HepG2 (cell line): Measurements from ENCODE around the gene NAT14. TPM values are rescaled to one million over a fixed set of nuclear protein-coding genes. Genes with fewer than 3 reads are reported as not detected.

Source experiments
- ATRX ChIP-seq: sonication (generic); formaldehyde crosslinking; IDR thresholded peaks from 2 replicates; pipeline ENCODE4 v1.4.0; 2020; ENCODE audit warnings: missing genetic modification reagents, borderline replicate concordance
- CAMTA2 ChIP-seq: sonication (generic); formaldehyde crosslinking; IDR thresholded peaks from 2 replicates; pipeline ENCODE4 v1.4.0; 2020; ENCODE audit warnings: mild to moderate bottlenecking, missing genetic modification reagents, borderline replicate concordance
- DMAP1 ChIP-seq: IDR thresholded peaks from 2 replicates; pipeline ENCODE4 v1.6.1; 2016
- FOXA1 ChIP-seq, 2 experiments: fragments of 450-650 bp in 1 of 2; sonication (generic) in 1 of 2; formaldehyde crosslinking in 1 of 2; IDR thresholded peaks; 2 replicates each; pipeline versions ENCODE4 v1.4.0 to v1.6.1; 2016 to 2020; ENCODE audit warnings: missing genetic modification reagents in 1 of 2
- GABPB1 ChIP-seq: IDR thresholded peaks from 2 replicates; pipeline ENCODE4 v1.6.1; 2016; ENCODE audit warnings: mild to moderate bottlenecking, missing genetic modification reagents, moderate library complexity, missing compliant biosample characterization
- GATAD2A ChIP-seq: IDR thresholded peaks from 2 replicates; pipeline ENCODE4 v1.6.1; 2016
- HMGA1 ChIP-seq: sonication (generic); formaldehyde crosslinking; conservative IDR thresholded peaks from 2 replicates; pipeline ENCODE4 v1.4.0; 2020; ENCODE audit warnings: missing genetic modification reagents
- IKZF1 ChIP-seq: fragments of 450-650 bp; IDR thresholded peaks from 2 replicates; pipeline ENCODE4 v1.7.1; 2016
- LCORL ChIP-seq, 2 experiments: fragments of 450-650 bp in 1 of 2; sonication (generic) in 1 of 2; formaldehyde crosslinking in 1 of 2; IDR thresholded peaks; 2 replicates each; pipeline versions ENCODE4 v1.5.0 to v1.6.1; 2017 to 2020; ENCODE audit warnings: antibody characterized with exemption in 1 of 2, missing genetic modification reagents in 1 of 2
- POGZ ChIP-seq: sonication (generic); formaldehyde crosslinking; IDR thresholded peaks from 2 replicates; pipeline ENCODE4 v1.4.0; 2020; ENCODE audit warnings: mild to moderate bottlenecking, missing genetic modification reagents
- RFX1 ChIP-seq: fragments of 450-650 bp; IDR thresholded peaks from 2 replicates; pipeline ENCODE4 v1.6.1; 2017
- RFX3 ChIP-seq: IDR thresholded peaks from 2 replicates; pipeline ENCODE4 v1.6.1; 2016; ENCODE audit warnings: missing biosample characterization, missing genetic modification reagents
- SATB2 ChIP-seq: sonication (generic); formaldehyde crosslinking; IDR thresholded peaks from 2 replicates; pipeline ENCODE4 v1.5.0; 2020; ENCODE audit warnings: missing genetic modification reagents
- SMC3 ChIP-seq: IDR thresholded peaks from 2 replicates; pipeline ENCODE4 v1.6.1; 2011; ENCODE audit warnings: low read length, improper control_type of control experiment
- SRSF1 ChIP-seq: fragments of 200-400 bp; formaldehyde crosslinking; optimal IDR thresholded peaks from 2 replicates; pipeline ENCODE3; 2017; ENCODE audit warnings: mild to moderate bottlenecking, low read depth, low read length, moderate library complexity
- TBX3 ChIP-seq: fragments of 450-650 bp; IDR thresholded peaks from 2 replicates; pipeline ENCODE4 v1.6.1; 2017; ENCODE audit warnings: antibody characterized with exemption, mild to moderate bottlenecking, inconsistent platforms, borderline replicate concordance
- ZBTB3 ChIP-seq: sonication (generic); formaldehyde crosslinking; IDR thresholded peaks from 2 replicates; pipeline ENCODE4 v1.4.0; 2020; ENCODE audit warnings: low read depth, mild to moderate bottlenecking, moderate library complexity, missing genetic modification reagents, borderline replicate concordance
- ZNF160 ChIP-seq: sonication (generic); formaldehyde crosslinking; IDR thresholded peaks from 2 replicates; pipeline ENCODE4 v1.8.0; 2022; ENCODE audit warnings: mild to moderate bottlenecking, inconsistent platforms, missing genetic modification reagents
- ZNF331 ChIP-seq: sonication (generic); formaldehyde crosslinking; IDR thresholded peaks from 2 replicates; pipeline ENCODE4 v1.4.0; 2020; ENCODE audit warnings: missing genetic modification reagents
- ZNF598 ChIP-seq: sonication (generic); formaldehyde crosslinking; IDR thresholded peaks from 2 replicates; pipeline ENCODE4 v1.5.1; 2020; ENCODE audit warnings: mild to moderate bottlenecking, missing genetic modification reagents, borderline replicate concordance
- polyA plus RNA-seq, 8 experiments: library from polyadenylated mRNA; depleted of rRNA in 3 of 8; stranded (reverse) in 7 of 8; unstranded in 1 of 8; fragments of >200 nt; fragmentation: Illumina TruSeq in 4 of 8; extraction: Trizol in 4 of 8; gene quantifications; 2 replicates each; pipeline versions ENCODE4 v1.2.1 to v1.2.3, GENCODE V29; 2011 to 2016; ENCODE audit warnings: low read depth in 4 of 8, missing spikeins in 1 of 8, mixed read lengths in 1 of 8; ENCODE audit not compliant: insufficient read depth in 1 of 8
- total RNA-seq, 5 experiments: library from RNA; depleted of rRNA; stranded (reverse); fragments of >200 nt; fragmentation: Illumina TruSeq; extraction: Trizol; gene quantifications; 2 replicates each; pipeline ENCODE4 v1.2.3, GENCODE V29; 2016; ENCODE audit warnings: low read depth in 1 of 5
- TF ChIP-seq, protein P1 (sequence below): IDR thresholded peaks from 2 replicates; pipeline ENCODE4 v1.6.1; 2016; ENCODE audit warnings: control low read depth
- TF ChIP-seq, protein P2 (sequence below): sonication (generic); formaldehyde crosslinking; conservative IDR thresholded peaks from 2 replicates; pipeline ENCODE4 v1.5.0; 2020; ENCODE audit warnings: missing genetic modification reagents
- TF ChIP-seq, protein P3 (sequence below): sonication (generic); formaldehyde crosslinking; IDR thresholded peaks from 2 replicates; pipeline ENCODE4 v1.4.0; 2020; ENCODE audit warnings: mild to moderate bottlenecking, missing genetic modification reagents, borderline replicate concordance

Gene NAT14
- total and polyA plus RNA-seq, 2 of the 13 experiments (the other 11 are each of a cell fraction or from before 2014, with no cell fraction given), result 20.7 to 22.3 TPM

DNA sequence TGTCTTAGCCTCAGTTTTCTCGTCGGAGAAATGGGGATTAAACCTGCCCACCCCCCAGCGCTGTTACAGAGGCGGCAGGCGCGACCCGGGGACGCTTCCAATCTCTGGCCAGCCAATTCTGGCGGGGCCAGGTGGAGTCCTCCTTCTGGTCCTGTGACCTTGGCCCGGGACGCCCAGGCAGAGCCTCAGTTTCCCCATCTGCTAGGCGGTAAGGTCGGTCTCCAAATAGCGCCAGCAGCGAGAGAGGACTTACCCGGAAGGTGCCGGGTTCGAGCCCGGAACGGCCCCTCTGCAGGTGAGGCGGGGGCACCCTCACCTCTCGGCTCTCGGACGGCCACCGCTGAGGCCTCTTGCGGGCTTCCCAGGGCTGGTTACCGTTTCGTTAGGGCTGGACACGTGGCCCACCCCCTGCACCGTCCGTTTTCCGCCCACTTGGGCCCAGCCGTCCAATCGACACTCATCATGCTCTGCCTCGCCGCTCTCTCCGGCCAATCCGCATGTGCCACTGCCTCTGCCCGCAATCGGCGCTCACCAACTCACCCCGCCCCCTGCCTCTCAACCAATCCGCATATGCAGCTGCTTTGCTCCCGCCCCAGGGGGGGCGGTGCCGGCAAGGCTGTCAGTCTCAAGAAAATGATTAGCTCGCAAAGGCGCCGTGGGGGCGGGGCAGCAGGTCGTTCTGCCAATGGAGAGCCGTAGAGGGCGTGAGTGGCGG is 23.6 kb upstream of the NAT14 start, which contains the start of gene ISOC2 (continued):
- TF ChIP-seq RFX3 (CRISPR knock-in tag), result no peak
- peak; percentile 47; the same call in 1 of the 2 replicates for TF ChIP-seq GATAD2A
- TF ChIP-seq ZBTB3, result no peak; the same call in 1 of the 2 replicates
- 0 out of 2 replicates have a peak, but pooled peaks have one; percentile 25 for TF ChIP-seq ZNF598
- TF ChIP-seq FOXA1 (IDR thresholded peaks at IDR 0.05), result no peak
- TF ChIP-seq FOXA1 (CRISPR knock-in tag; IDR thresholded peaks at IDR 0.05), result 0 out of 2 replicates have a peak, but pooled peaks have one; percentile 14
- no peak for TF ChIP-seq RFX1
- TF ChIP-seq GABPB1 (CRISPR knock-in tag), result peak; percentile 86
- TF ChIP-seq DMAP1 (CRISPR knock-in tag), result peak; percentile 78
- TF ChIP-seq SMC3, result no peak
- TF ChIP-seq, protein P1, sequence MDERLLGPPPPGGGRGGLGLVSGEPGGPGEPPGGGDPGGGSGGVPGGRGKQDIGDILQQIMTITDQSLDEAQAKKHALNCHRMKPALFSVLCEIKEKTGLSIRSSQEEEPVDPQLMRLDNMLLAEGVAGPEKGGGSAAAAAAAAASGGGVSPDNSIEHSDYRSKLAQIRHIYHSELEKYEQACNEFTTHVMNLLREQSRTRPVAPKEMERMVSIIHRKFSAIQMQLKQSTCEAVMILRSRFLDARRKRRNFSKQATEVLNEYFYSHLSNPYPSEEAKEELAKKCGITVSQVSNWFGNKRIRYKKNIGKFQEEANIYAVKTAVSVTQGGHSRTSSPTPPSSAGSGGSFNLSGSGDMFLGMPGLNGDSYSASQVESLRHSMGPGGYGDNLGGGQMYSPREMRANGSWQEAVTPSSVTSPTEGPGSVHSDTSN, result peak; percentile 94
- TF ChIP-seq TBX3, result peak; percentile 73; the same call in 1 of the 2 replicates
- peak; percentile 63 for TF ChIP-seq ZNF331
- no peak for TF ChIP-seq LCORL (IDR thresholded peaks at IDR 0.05)
- peak; percentile 70 for TF ChIP-seq LCORL (CRISPR knock-in tag; IDR thresholded peaks at IDR 0.05)
- no peak for TF ChIP-seq ZNF160 (CRISPR knock-in tag)
- TF ChIP-seq POGZ (CRISPR knock-in tag), result no peak
- no peak for TF ChIP-seq SATB2 (CRISPR knock-in tag)
- peak; percentile 67 for TF ChIP-seq SRSF1
- no peak for TF ChIP-seq ATRX (CRISPR knock-in tag)
- TF ChIP-seq, protein P2, sequence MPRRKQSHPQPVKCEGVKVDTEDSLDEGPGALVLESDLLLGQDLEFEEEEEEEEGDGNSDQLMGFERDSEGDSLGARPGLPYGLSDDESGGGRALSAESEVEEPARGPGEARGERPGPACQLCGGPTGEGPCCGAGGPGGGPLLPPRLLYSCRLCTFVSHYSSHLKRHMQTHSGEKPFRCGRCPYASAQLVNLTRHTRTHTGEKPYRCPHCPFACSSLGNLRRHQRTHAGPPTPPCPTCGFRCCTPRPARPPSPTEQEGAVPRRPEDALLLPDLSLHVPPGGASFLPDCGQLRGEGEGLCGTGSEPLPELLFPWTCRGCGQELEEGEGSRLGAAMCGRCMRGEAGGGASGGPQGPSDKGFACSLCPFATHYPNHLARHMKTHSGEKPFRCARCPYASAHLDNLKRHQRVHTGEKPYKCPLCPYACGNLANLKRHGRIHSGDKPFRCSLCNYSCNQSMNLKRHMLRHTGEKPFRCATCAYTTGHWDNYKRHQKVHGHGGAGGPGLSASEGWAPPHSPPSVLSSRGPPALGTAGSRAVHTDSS, result no peak
- TF ChIP-seq, protein P3, sequence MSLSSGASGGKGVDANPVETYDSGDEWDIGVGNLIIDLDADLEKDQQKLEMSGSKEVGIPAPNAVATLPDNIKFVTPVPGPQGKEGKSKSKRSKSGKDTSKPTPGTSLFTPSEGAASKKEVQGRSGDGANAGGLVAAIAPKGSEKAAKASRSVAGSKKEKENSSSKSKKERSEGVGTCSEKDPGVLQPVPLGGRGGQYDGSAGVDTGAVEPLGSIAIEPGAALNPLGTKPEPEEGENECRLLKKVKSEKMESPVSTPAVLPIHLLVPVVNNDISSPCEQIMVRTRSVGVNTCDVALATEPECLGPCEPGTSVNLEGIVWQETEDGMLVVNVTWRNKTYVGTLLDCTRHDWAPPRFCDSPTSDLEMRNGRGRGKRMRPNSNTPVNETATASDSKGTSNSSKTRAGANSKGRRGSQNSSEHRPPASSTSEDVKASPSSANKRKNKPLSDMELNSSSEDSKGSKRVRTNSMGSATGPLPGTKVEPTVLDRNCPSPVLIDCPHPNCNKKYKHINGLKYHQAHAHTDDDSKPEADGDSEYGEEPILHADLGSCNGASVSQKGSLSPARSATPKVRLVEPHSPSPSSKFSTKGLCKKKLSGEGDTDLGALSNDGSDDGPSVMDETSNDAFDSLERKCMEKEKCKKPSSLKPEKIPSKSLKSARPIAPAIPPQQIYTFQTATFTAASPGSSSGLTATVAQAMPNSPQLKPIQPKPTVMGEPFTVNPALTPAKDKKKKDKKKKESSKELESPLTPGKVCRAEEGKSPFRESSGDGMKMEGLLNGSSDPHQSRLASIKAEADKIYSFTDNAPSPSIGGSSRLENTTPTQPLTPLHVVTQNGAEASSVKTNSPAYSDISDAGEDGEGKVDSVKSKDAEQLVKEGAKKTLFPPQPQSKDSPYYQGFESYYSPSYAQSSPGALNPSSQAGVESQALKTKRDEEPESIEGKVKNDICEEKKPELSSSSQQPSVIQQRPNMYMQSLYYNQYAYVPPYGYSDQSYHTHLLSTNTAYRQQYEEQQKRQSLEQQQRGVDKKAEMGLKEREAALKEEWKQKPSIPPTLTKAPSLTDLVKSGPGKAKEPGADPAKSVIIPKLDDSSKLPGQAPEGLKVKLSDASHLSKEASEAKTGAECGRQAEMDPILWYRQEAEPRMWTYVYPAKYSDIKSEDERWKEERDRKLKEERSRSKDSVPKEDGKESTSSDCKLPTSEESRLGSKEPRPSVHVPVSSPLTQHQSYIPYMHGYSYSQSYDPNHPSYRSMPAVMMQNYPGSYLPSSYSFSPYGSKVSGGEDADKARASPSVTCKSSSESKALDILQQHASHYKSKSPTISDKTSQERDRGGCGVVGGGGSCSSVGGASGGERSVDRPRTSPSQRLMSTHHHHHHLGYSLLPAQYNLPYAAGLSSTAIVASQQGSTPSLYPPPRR (CRISPR knock-in tag), result no peak; the same call in none of the 2 replicates
- TF ChIP-seq HMGA1 (CRISPR knock-in tag), result no peak
- TF ChIP-seq IKZF1, result no peak
- TF ChIP-seq CAMTA2, result no peak
